CD4-positive, alpha-beta T cell treated with Interleukin-15 for 1 hour (primary cell): ENCODE data around the gene SERPINA9.
"Not testable (repeated sequence)": the region's sequence is repeated elsewhere in the genome, so short reads cannot be mapped to it uniquely, and the experiment has no call there.

Experiments
- DNase-seq: peaks from one replicate; pipeline ENCODE4 v3.0.0-alpha.2; 2020

SERPINA9 gene

DNA sequence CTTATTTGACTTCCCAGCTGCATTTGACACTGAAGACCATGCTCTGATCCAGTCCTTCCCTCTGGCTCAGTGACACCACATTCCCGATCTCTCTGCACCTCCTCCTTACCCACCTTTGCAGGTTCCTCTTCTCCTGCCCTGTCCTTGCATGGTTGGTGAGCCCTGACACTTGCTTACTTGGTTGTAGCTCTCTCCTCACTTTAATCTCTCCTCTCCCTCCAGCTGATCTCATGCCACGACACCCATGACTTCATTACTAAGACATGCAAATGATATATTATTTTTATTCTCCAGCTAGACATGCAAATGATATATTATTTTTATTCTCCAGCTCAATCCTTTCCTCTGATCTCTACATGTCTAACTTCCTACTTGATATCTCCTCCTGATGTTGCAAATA is at the start of gene SERPINA9:
Gene SERPINA9, minus strand, starts transcription at position 175 of the 400 bp plus-strand sequence. CDS start 6,357 bp downstream, outside the sequence.
- no peak for DNase-seq

GRCh38 chr14:94524093-94524492 is 48.1 kb upstream of the SERPINA9 start:
- no peak for DNase-seq

DNA sequence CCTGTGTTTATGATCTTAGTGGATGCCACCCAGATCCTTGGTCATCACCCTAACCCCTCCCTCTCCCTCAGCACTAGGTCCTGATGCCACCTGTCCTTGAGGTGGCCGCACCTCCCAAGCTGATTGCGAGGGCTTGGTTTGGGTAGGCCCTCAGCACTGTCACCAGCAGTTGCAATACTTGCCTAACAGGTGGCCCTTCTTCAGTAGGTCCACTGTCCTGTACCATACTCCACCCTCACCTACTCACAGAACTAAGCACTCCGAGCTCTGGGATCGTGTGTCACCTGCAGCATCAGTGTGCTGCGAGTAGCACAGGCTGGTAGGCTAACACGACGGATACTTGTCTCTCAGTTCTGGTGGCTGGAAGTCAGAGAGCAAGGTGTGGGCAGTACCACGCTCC is 47.3 kb upstream of the SERPINA9 start:
- DNase-seq: no peak

GRCh38 chr14:94522115-94522724 is 46.2 kb upstream of the SERPINA9 start:
- DNase-seq: no peak

GRCh38 chr14:94521375-94522114 is 45.5 kb upstream of the SERPINA9 start:
- DNase-seq: no peak

DNA sequence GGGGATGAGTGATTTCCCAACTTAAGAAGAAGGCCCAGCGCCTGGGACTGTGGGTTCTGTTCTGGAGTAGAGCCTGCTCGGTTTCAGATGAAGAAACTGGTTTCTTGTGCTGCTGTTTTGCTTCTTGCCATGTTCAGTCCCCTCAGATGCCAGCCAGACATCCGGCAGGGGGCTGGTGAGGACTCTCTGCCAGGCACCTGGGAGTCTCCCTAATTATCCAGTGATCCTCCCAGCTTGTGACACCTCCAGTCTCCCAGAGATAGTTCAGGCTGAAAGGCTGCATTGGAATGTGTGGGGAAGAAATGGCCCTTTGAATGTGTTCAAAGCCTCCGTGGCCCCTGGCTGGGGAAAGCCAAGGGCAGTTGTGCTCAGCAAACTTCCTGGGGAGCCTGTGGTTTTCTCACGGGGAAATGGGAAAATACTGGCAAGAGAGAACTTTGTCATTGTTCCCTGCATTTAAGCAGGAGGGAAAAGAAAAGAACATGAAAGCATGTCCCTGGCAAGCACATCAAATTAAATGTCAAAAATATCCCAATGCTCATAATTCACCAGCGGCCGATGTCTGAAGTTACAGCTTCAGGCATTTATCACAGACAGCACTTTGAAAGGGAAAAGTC is 41.8 kb upstream of the SERPINA9 start:
- no peak for DNase-seq

DNA sequence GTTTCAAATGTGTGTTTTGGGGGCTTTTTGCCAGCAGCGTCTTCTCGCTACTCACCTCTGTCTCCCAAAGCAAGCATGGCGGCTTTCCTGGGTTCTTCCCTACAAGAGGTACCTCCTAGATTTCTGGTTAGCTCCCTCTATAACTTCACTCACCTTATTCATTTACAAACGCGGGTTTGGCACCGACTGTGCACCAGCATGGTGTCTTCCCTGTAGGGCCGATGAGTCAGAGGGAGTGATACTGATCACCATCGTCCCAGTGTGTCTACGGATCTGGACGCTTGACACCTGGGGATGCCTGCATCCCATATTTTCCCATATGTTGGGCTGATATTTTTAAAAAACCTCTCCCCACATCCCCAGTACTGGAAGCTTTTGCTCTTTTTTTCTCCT is 41.2 kb upstream of the SERPINA9 start:
- DNase-seq: no peak

DNA sequence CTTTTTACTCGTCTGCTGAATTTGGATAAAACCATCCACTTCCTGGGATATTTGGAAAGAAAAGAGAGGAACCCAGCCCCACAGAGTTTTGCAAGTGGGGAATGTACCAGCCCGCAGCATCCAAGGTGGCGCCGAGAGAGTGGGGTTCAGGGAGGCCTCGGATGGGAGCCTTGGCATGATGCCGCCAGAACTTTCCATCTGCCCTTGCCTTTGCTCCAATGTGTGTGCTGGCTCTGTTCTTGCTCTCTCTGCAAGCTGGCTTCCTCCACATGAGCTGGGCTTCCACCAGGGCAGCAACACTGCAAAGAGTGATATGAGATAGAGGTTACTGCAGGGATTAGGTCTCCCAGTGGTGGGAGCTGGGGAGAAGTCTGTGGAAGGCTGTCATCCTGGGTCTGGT is 39.9 kb upstream of the SERPINA9 start:
- DNase-seq: no peak

DNA sequence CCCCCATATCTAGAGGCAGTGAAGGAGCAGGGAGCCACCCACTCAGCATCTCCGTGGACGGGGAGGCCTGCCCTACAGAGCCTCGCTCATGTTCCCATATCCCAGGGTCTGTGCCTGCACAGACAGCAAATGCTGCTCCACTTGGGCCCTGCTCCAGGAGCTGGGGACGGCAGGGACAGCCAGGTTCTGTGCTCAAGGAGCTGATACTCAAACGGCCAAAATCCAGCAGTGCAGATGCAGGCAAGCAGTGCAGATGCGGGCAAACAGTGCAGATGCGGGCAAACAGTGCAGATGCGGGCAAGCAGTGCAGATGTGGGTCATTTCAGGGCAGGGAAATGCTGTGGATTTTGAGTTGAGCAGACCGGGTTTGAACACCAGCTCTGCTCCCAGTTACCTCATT is 39.4 kb upstream of the SERPINA9 start:
- DNase-seq: no peak

DNA sequence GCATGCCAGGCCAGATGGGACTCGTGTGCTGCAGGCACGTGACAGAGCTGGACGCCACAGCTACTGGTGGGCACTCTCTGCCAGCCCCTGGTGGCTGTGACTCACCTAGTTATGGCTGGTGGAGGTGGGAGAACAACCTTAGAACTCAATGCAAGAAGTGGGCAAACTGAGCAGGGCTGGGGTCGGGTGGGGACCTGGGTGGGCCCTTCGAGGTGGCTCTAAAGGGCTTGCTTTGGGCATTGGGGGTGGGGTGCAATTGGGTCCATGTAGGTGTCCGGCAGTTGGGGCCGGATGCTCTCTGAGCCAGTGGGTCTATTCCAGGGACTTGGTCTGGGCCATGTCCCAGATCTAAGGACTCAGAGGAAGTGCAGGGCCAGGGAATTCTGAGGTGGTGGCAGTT is 38.4 kb upstream of the SERPINA9 start:
- DNase-seq: no peak

DNA sequence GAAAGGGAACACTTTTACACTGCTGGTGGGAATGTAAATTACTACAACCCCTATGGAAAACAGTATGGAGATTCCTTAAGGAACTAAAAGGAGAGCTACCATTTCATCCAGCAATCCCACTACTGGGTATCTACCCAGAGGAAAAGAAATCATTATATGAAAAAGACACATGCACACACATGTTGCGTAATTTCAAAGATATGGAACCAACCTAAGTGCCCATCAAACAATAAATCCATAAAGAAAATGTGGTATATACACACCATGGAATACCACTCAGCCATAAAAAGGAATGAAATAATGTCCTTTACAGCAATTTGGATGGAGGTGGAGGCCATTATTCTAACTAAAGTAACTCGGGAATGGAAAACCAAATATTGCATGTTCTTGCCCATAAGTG is 34.5 kb upstream of the SERPINA9 start:
- not testable (repeated sequence) for DNase-seq

GRCh38 chr14:94509356-94509755 is 33.4 kb upstream of the SERPINA9 start, which contains the start of gene SERPINA12:
Gene SERPINA12, minus strand, starts transcription at chr14:94509469. Its CDS starts 11,072 bp downstream, at chr14:94498397.
- no peak for DNase-seq

GRCh38 chr14:94505641-94506040 is 29.6 kb upstream of the SERPINA9 start:
- DNase-seq: no peak

GRCh38 chr14:94505206-94505605 is 29.2 kb upstream of the SERPINA9 start:
- no peak for DNase-seq

- DNase-seq: no peak
These were observed 25.9 kb upstream of the SERPINA9 start for GRCh38 chr14:94501588-94502516.

GRCh38 chr14:94500264-94500663 is 24.3 kb upstream of the SERPINA9 start:
- no peak for DNase-seq

- no peak for DNase-seq
These were observed 23.7 kb upstream of the SERPINA9 start for GRCh38 chr14:94499673-94500072.

DNA sequence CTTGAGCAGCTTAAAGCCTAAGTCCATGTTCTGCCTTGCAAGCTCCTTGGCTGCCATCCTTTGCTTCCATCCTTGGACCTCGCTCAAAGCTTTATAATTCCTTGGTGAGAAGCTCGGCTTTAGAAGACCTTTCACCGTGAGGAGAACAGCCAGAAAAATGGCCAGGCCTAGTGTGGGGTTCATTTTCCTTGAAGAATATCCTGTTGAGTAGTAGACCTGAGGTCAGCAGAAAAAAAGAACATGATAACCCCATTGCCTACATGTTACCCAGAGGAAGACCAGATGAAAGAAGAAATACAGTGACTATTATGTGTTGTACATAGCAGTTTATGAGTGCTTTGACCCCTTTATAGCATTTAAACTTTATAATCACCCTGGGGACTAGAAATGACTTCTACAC is 22.2 kb upstream of the SERPINA9 start:
- DNase-seq: no peak

GRCh38 chr14:94494085-94494484 is 18.1 kb upstream of the SERPINA9 start:
- DNase-seq: no peak

DNA sequence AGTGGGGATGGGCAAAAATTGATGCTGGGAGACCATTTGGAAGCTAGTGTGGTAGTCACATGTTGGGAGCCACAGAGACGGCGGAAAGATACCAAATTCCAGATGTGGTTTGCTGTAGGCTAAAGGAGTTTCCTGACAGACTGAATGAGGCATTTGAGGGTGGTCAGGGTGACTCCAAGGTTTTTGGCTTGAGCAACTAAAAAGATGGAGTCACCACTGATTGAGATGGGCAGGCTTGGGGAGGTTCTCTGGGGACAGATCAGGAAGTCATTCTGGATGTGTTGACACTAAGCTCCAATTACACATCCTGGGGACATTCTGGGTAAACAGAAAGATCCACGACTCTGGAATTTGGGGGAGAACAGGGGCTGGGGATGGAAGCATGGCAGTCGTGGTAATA is 15.5 kb upstream of the SERPINA9 start:
- DNase-seq: no peak

GRCh38 chr14:94489336-94489735 is 13.3 kb upstream of the SERPINA9 start:
- no peak for DNase-seq

- DNase-seq: no peak
These were observed 10.9 kb upstream of the SERPINA9 start for GRCh38 chr14:94486883-94487282.
